CD4-positive, alpha-beta T cell treated with Interleukin-21 for 1 hour (primary cell): ENCODE data around the gene PDIA5.

Experiments used
- DNase-seq: peaks from one replicate; pipeline ENCODE4 v3.0.0-alpha.2; 2020

PDIA5 gene

DNA sequence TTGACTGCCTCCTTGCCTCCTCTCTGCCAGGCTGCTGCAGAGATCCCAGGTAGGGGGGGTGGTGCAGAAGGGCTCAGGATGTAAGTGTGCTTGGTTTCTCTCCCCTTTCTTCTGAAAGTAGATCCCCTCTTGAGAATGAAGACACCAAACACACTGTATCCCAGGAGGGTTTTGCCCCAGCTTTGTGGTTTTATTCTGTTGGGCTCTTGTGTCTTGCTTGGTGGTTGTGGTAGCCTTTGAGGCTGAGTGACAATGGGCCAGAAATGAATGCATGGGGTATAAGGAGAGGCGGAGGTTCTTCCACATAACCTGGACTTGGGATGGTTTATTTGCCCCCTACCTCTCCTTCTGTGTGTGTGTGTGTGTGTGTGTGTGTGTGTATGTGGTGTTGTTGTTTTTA, 5.7 kb downstream of the PDIA5 start:
- DNase-seq: no peak

DNA sequence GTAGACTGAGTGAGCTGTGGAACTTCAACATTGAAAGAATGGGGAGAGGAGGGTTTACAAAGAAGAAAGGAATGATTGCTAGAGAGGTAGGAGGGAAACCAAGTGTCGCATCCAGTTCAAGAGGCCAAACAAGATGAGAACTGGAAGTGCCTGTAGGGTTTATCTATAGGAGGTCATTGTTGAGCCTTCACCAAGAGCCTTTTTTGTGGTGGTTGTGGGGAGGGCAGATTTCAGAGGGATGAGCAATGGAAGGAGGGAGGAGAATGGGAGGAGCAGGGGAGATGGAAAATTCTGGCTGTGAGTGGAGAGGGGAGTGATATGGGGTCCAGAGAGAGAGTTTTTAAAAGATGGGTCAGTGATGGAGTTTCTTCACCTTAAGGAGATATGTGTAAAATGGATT, 8.5 kb downstream of the PDIA5 start:
- no peak for DNase-seq

DNA sequence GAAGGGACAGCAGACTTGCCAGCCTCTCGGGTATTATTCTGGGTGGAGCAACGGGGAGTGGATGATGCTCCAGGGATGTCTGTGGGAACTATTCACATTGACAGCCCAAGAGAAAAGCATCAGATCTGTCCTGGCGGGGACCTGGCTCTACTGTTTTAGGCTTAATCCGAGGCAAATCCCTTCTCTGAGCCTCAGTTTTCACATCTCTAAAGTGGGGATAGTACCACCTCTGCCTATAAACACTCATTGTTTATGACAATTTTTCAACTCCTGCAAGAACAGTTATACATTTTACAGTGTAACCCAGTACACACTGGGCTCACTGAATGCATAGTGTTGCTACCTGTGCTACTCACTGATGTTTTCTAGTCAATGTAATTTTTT, 9.3 kb downstream of the PDIA5 start:
- no peak for DNase-seq

DNA sequence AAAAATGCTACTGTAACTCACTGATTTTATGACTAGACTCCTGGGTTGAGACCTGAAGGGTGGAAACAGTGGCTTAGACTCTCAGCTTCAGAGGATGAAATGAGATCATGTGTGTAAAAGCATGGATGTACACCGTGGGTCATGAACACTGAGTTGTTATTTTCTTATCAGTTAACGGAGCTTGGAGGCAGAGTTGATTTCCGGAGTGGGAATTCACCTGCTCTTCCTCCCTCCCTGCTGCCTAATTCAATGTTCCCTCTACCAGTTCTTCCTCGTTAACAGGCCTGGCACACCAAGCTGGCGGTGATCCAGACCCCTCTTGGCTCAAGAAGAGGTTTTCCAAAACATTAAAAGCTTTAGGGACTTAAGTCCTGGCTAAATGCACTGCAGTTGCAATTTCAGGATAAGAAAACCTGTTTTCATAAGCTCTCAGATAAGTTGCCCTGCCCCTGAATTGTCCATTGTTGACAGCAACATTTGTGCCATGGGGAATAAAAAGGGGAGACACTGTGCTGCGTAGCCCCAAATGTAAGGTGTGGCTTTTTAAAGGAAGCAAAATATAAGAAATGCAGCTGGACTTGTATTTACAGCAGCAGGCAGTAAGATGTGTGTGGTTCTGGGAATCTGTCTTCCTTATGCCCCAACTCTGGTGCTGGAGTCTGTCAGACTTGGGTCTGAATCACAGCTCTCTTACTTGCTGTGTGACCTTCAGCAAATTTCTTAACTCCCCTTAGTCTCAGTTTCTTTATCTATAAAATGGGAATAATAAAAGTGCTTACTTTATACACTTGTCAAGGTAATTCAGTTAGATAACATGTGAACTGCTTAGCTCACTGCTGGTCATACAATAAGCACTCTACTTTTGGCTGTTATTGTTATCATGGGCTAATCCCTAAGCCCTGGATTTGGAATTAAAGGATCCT, 9.9 kb downstream of the PDIA5 start:
- DNase-seq: no peak

DNA sequence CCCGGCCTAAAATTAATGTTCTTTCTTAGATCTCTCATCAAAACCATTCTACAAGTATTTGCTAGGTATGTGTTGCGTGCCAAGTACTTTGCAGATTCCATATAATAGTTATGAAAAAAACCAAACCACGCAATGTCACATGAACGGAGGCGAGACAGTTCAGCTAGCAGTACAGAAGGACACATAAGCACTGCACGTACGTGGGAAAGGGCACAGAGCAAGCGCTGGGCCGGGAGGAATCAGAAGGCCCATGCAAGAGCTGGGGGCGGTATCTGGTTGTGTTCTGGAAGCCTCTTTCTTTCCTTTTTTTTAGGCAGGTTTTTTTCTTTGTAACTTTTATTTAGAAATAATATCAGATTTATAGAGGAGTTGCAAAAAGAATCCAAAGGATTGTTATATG, 11.3 kb downstream of the PDIA5 start:
- no peak for DNase-seq

DNA sequence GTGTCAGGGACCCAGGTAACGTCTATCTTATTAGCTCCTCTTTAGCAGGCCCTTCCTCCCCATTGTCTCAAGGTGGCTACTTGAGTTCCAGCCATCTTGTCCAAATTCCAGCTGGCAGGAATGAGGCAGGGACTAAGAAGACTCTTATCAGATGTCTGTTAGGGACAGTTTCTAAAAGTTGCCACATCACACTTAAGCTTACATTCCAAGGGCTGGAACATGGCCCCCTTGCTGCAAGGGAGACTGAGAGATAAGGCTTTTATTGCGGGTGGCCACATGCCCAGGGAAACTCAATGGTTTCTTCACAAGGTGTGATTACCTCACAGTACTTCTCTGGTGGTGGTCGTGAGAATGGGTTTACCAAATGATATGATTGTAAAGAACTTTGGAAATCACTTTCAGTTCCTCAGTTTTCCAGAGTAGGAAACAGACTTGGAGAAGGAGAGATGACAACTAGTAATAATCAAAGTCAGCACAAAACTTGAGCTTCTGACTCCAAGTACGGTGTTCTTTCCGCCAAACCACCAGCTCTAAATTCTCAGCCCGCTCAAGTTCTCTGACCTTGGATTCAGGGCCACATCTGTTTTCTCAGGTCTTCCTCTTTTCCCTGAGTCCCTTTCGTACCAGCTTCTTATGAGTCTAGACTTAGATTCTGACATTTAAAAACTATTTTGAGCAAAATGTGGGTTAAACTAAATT, 14.2 kb downstream of the PDIA5 start:
- no peak for DNase-seq

DNA sequence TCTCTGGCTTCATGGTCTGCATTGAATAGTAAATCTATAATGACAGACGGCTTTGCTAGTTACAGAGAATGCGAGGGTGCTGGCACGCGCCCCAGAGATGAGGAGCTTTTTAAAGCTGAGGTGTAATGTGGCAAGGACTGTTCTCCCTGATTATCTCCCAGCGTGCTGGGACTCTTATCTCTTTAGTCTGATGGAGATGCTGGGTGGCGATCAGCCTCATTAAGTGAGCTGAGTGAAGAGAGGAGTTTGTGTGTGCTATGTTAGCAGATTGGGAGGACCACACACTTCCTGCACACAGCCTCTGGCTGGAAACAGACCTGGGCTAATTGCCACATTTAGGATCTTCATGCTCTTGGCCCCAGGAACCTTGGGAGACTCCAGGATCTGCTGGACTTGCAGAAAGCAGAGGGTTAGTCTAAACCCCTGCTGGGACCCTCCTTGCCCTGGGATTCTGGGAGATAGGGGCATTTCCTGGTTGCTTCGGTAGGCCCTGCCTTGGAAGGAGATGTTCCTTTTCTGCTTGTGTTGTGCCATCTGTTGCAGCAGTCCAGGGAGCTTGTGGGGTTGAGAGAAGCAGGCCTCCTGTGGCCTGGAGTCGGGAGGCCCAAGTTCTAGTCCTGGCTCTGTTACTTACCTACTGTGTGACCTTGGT, 15.0 kb downstream of the PDIA5 start:
- no peak for DNase-seq

DNA sequence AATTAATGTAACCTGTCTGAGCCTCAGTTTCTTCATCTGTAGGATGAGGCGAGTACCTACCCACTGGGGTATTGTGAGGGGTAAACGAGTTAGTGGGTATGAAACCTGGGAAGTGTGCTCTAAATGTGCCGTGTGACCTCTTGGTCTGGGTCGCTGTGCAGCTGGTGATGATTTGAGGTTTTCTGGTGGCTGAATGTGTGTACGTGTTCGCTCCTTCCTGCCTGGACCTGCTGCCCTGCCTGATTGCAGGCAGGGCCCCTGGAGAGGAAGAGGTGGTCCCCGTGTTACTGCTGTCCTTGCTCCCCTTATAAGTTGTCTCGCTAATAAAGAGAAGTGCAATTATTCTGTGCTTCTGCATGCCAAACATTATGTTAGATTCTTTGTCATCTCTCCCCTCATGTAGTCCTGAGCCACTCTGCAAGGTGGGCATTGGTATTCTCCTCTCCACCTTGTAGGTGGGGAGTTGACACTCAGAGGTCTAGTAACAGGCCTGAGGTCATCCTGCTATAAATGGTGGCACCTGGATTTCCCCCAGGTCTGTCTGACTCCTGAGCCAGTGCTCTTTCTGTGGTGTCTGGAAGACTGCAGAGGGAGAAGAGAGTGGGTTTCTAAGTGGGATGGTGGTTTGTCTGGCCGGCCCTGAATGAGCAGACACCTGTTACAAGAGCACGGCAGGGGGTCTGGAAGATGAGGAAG, 15.7 kb downstream of the PDIA5 start:
- DNase-seq: no peak

DNA sequence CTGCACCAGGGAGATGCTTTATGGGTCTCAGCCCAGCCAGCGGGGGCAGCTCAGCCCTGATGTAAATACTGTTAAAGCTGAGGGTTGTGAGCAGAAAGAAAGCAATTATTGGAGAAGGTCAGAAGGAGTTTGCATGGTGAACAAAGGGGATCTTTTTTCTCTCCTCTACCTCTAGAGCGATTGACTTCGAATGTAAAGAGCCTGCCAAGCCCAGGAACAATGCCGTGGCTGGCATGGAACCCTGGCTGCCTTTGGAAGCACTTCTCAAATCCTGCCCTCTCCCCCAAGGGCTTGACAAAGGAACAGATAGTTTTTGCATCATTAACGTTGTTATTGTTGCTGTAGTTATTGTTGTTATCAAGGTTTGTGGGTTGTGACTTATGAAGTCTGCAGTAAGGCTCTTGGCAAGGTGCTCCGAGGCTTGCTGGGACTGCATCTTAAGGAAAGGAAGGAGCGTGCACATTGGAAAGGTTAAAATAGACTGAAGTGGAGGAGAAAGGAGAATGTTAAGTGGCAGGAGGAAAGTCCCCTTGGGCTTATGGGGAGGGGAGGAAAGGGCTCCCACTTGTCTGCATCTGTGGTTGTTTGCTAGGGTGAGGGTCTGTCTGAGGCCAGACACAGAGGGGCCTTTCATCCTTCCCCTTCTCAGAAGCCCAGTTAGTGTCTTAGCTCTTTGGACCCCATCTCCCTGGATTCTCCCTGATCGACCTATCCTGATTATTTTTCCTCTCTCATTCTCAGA, 16.7 kb downstream of the PDIA5 start:
- DNase-seq: no peak

DNA sequence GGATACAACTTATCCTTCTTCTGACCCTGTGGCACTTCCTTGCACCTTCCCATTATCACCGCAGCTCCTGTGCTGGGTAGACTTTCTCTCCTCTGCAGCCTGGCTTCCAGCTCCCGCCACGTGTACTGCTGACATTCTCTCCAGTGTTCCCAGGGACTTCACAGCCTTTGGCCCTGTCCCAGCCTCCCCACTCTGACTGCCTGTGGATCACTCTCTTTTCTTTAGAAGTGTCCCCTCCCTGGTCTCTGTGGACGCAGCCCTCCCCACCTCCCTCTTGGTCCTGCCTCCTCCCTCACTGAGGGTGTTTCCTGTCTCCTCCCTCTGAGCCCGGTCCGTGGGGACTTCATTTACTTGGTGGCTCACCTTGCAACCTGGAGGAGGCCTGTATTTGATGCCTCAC, 17.4 kb downstream of the PDIA5 start:
- no peak for DNase-seq

DNA sequence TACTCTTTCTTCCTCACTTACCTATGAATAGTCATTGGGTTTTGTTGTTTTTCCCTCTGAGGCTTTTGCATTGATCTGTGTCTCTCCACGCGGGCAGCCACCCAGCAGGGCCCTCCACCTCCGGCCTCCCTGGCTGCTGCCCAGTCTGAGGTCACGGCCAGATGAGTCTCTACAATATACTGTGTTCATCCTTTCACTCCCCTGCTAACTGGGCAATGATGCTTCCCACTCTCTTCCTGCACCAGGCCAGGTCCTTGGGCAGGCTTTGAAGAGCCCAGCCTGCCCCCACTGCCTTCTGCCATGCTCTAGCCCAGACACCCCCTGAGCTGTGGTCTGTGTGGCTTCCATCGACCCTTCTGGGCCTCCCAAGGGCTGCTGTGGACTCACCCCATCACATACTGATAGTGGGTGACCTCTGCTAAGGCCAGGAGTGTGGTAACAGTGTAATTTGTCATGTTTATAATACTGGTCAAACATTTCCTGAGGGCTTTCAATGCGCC, 18.0 kb downstream of the PDIA5 start:
- no peak for DNase-seq

DNA sequence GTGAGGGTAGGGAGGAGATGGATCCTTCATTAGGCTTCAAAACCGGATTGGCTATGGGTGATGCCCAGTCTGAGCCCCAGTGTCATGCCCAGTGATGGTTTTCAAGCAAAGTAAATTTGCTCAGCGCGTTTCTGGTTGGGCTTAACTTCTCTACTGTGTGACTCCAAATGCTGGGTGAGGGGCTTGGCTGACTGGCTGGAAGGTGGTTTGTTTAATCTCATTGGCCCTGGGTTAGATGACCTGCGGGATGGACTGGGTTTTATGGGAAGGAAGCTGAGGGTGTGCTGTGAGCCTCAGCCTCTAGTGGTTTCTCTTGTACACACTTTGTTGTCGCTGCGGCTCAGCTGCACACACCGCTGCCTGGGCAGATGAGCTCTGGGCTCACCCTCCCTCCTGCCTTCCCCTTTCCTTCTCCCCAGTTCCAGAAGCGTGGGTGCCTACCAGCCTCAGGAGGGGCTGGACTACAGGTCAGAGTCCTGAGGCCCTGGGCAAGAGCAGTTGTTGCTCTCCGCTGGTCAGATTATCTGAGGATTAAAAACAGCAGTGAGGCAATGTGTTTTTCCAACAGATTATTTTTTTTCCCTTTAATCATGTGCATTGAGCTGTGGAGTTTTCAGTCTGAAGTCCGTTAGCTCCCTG, 18.6 kb downstream of the PDIA5 start:
- no peak for DNase-seq

DNA sequence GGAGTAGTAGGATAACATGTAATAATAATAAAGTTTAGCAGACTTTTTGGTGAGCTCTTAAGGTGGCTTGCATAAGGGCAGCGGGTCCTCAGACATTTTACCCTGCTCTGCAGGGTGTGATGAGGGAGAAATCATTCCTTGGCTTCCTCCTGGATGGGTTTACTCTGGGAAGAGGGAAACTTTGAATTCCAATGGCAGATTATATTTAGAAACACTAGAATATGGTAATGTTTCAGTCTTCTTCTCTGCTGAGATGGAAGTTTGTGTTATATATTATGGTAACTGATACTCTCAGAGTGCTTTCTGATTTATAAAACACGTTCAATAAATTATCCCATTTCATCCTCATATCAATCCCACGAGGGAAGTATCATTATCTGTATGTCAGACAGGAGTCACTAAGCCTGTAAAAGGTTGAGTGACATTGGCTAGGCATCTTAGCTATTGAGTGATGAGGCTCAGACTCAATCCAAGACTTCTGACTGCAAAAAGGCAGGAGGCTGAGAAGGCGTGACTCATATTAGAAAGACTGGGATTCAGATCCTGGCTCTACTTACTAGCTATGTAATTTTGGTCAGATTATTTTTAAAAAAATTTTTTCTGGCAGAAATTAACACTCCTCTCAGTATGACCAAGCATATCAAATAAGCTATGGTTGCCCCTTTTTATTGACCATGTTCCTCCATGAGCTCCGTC, 19.3 kb downstream of the PDIA5 start:
- no peak for DNase-seq

DNA sequence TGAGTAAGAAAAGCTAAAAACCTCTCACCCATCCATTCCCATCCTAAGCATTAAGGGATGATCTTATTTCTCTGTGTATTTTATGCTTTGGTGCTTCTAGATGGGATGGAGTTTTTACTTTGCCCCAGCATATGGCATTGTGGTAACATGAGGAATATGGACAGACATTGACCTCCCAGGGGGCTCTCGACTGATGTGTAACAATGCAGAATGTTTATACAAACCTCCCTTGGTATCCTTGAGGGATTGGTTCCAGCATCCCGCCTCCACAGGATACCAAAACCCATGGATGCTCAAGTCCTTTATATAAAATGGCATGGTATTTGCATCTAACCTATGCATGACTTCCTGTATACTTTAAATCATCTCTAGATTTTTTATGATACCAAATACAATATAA, 21.6 kb downstream of the PDIA5 start:
- DNase-seq: no peak

DNA sequence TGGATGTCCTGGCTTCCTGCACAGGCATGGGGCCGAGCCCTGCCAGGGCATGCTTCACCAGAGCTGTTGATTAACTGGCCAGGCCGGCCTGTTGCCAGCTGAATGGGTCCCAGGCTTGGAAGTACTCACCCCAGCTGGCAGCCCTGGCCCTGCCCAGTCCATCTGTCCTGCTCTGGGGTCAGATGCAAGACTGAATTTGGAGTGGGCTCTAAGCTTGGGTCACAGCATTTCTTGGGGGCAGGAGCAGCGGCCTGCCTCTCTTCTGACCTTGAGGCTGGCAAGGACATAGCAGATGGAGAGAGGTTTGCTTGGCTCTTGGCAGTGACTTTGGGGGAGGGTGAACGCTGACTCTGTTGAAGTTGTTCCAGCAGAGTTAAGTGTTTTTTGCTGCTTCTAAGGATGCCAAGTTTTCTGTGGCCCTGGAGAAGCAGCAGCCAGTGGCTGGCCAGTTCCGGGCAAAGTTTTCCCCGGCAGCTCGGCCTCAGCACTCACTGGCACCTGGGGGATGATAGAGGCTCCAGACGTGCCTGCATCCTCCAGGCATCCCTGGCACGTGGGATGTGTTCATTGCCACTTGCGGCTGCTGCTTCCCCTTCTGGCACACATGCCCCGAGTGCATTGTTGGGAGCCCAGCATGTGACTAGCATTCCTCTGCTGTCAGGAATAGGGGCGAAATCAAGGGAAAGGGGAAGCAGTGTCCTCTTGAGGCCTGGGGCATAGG, 22.9 kb downstream of the PDIA5 start:
- no peak for DNase-seq

DNA sequence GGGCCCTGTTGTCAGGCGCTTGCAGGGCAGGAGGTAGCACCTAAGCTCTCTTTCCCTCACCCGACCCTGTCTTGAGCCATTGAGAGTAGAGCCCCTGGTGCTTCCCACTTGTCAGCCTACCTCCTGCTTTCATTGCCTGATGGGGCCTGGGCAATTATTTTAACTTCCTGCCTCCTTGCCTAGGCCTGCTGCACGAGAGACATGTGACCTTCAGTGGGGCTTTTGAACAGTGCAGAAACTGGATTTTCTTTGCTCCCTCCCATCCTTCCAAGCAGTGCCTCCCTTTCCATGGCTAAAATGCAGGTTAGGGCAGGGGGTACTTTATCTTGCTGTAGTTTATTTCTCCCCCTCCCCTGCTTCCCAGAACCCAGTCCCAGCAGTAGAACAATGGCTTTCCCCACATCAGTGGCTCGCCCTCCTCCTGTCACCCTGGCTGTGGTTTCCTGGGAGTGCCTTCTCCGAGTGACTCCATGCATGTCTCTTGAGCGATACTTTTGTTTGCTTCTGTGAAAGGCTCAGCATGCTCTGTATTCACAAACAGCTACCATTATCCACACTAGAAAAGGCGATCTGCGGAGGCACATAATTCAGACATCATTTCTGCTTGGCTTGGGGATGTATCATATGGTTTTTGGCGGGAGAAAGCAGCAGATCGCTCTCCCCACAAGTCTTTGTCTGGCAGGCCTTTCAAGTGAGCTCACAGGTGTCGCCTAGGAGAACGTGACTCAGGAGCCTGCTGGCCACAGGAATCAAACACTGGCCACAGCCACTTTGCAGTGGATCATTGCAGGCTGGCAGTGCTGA, 24.1 kb downstream of the PDIA5 start:
- no peak for DNase-seq

DNA sequence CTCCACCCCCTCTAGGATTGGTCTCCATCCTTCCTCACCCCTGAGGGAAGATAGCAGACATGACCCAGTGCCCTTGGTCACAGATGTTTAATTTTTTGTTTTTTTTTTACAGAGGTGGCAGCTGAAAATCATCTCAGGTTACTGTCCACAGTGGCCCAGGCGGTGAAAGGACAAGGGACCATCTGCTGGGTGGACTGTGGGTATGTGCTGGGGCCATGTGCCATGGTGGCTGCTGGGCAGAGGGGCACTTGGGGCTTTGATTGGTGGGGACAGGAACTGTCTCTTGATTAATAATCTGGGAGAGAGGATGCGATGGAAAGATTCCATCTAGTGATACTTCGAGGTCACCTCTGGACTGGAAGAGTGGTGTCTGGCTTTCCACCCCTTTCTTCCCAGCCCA, 25.4 kb downstream of the PDIA5 start:
- no peak for DNase-seq

DNA sequence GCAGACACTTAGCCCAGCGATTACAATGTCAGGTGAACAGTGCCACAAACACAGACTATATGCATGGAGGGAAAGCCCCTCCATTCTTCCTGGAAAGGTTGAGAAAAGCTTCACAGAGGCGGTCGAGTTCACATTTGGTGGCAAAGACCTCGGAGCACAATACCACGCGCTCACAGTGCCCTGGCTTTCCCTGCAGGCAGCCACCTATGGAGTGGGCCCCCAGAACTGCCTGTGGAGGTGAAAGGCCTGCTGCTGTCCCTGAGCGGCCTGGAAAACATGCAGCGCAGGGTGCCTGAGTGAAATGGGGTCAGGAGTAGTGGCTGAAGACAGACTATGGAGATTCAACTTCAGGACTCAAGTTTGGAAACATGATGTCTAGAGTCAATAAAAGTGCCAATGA, 26.9 kb downstream of the PDIA5 start:
- no peak for DNase-seq

DNA sequence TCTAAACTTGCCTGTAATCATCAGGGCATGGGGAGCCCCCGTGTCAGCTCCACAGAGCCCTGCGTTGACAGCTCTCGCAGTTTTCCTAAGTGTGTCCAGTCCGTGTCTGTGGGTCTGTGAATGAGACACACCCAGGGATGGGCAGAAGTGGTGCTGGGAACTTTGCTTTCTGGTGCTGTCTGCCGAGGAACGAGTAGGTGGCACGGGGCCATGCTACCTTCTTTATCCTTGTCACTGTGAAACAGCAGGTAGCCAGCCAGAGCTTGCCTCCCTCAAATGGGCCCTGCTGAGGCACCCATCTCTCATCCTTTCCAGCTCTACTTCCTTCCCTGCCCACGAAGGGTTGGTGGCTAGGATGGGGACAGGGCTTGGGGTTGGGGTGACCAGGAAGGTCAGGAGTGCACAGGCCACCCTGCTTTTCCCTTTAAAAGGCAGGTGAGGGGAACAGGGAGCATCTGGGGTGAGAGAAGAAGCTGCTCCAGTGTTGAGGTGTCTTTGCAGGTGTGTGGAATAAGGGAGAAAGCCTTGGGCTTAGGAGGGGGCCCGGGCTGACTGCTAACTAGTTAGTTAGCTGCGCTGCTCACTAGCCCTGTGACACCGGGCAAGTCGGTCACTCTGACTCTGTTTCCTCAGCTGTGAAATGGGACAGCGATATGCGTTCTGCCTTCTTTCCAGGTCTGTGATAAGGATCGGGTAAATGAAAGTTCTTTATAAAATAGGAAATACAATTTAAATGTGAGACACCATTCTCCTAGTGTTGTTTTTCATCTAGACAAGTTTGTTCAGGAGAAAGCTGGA, 27.9 kb downstream of the PDIA5 start:
- no peak for DNase-seq
